ENCODE results near the gene ADORA2A. TPM values are rescaled to one million over a fixed set of nuclear protein-coding genes. Genes with fewer than 3 reads are reported as not detected.

The ADORA2A gene
- total RNA-seq, 1 experiment from 2014 or later, result 2.9 TPM

DNA sequence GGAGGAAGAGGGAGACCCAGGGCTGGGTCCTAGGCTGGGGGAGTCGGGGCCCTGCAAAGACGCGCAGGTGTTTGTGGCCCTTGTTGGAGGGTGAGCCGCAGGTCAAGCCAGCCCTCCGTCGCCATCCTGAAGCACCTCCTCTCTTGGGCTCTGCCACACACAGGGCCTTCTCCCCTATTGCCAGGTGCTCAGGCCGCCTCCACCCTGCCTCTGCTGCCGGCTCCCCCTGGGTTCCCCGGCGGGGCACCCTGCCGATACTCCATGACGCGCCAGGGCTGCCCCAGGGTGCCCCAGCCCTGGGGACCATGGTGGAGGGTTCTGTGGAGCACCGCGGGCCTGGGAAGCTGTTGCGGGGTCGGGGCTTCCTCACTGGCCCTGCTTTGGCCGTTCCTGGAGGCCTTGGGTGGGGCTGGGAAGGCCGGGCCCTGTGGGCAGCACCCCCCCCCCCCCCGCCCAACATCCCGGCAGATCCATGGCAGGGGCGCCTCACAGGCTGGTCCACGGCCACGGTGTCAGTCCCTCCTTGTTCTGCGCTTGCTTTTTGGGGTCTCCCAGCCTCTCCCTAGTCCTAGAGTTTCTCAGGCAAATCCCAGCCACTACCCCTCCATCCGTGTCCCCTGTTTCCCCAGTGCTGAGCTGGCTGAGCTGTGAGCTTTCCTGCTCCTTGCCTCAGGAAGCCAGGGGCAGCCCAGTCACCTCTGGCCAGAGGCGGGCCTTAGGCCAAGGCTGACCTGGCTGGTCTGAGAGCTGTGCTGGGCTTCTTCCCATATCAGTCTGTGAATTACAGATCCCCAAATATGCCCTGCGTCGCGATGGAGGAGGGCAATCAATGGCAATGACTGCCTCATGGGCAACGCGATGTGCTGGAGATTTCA is 2.3 kb upstream of the ADORA2A start:
- H3K36me3 Mint-ChIP-seq (ENCODE audit: insufficient read depth, unreplicated experiment), result peaks cover 20% of the 10 kb centered on the region
- H3K4me3 Mint-ChIP-seq (ENCODE audit: low read depth, unreplicated experiment), result peak overlapping the region; percentile 41
- no peak overlapping the region for H3K27ac Mint-ChIP-seq (ENCODE audit: unreplicated experiment)
- no TSS peak for BruUV-seq (replicated peaks)
- H3K4me1 Mint-ChIP-seq (ENCODE audit: low read depth, unreplicated experiment), result no peaks in the 10 kb centered on the region
- intact Hi-C loops (cut with micrococcal nuclease; ENCODE audit: unreplicated experiment), result no loop called here
- TF ChIP-seq, protein P1, sequence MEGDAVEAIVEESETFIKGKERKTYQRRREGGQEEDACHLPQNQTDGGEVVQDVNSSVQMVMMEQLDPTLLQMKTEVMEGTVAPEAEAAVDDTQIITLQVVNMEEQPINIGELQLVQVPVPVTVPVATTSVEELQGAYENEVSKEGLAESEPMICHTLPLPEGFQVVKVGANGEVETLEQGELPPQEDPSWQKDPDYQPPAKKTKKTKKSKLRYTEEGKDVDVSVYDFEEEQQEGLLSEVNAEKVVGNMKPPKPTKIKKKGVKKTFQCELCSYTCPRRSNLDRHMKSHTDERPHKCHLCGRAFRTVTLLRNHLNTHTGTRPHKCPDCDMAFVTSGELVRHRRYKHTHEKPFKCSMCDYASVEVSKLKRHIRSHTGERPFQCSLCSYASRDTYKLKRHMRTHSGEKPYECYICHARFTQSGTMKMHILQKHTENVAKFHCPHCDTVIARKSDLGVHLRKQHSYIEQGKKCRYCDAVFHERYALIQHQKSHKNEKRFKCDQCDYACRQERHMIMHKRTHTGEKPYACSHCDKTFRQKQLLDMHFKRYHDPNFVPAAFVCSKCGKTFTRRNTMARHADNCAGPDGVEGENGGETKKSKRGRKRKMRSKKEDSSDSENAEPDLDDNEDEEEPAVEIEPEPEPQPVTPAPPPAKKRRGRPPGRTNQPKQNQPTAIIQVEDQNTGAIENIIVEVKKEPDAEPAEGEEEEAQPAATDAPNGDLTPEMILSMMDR (IDR thresholded peaks at IDR 0.05; ENCODE audit: unreplicated experiment), result no peak
- H3K9me3 Mint-ChIP-seq (ENCODE audit: low read depth, unreplicated experiment), result no peaks in the 10 kb centered on the region
- peaks cover 59% of the 10 kb centered on the region for H3K27me3 Mint-ChIP-seq (ENCODE audit: unreplicated experiment)
- CTCF ChIA-PET, result interaction anchor here (0.6 kb wide), 2 partner anchors 56 to 94 kb away, joined by 4 to 5 read pairs; no protein-coding TSS in a partner anchor
- no peak for DNase-seq

DNA sequence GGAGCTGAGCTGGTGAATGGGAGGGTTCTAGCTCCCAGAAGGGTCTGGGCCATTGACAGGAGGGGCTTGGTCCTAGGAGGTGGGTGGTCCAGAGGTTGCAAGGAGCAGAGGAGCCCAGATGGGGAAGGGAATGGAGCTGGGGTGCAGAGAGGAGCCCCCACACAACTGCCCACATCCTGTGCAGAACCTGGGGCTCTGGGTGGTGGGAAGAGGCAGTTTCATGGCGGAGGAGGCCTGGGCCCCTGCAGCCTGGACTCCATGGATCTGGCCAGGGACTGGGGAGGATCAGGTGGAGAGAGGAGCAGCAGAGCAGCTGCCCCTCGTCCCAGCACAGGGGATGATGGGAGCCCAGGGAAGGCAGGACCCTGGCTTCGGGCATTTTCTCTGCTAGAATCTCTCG is 963 bp upstream of the ADORA2A start:
- no TSS peak for BruUV-seq (replicated peaks)
- H3K9me3 Mint-ChIP-seq (ENCODE audit: low read depth, unreplicated experiment), result no peaks in the 10 kb centered on the region
- DNase-seq, result no peak
- H3K27ac Mint-ChIP-seq (ENCODE audit: unreplicated experiment), result no peak overlapping the region
- peaks cover 59% of the 10 kb centered on the region for H3K27me3 Mint-ChIP-seq (ENCODE audit: unreplicated experiment)
- H3K4me1 Mint-ChIP-seq (ENCODE audit: low read depth, unreplicated experiment), result no peaks in the 10 kb centered on the region
- CTCF ChIA-PET, result no interaction called here
- TF ChIP-seq, protein P1 (IDR thresholded peaks at IDR 0.05; ENCODE audit: unreplicated experiment), result no peak
- H3K4me3 Mint-ChIP-seq (ENCODE audit: low read depth, unreplicated experiment), result no peak overlapping the region
- peaks cover 15% of the 10 kb centered on the region for H3K36me3 Mint-ChIP-seq (ENCODE audit: insufficient read depth, unreplicated experiment)
- intact Hi-C loops (cut with micrococcal nuclease; ENCODE audit: unreplicated experiment), result no loop called here

DNA sequence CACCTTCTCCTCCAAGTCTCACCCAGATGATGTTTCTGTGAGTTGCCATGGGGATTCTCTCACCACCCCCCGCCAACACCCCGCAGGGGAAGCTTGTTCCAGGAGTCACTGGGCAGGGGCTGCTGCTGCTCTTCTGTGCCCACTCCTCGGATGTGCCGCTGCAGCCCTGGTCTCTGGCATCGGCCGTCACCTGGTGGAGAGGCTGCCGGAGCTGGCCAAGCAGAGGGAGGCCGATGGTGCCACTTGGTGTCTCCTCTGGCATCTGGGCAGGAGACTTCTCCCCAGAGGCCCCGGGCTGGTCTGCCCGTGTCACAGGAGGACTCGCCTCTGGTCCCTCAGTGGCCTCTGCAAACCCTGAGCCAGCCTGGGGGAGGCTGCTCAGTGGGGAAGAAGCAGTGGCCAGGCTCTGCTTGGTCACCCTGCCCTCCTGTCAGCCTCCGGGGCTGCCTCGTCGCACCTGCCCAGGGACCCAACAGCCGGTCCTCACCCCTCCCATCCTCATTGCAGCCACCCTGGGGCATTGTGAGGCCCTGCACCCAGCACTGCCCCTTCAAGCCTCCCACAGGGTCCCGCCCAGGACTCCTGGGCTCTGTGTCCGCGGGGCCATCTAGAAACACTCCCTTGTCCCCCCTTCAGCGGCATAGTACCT is 424 bp upstream of the ADORA2A start:
- TF ChIP-seq, protein P1 (IDR thresholded peaks at IDR 0.05; ENCODE audit: unreplicated experiment), result no peak
- CTCF ChIA-PET, result interaction anchor here (1.0 kb wide), 1 partner anchor 8 kb away, joined by 3 read pairs; no protein-coding TSS in a partner anchor
- intact Hi-C loops (cut with micrococcal nuclease; ENCODE audit: unreplicated experiment), result no loop called here
- no peak for DNase-seq
- peaks cover 15% of the 10 kb centered on the region for H3K36me3 Mint-ChIP-seq (ENCODE audit: insufficient read depth, unreplicated experiment)
- H3K27ac Mint-ChIP-seq (ENCODE audit: unreplicated experiment), result no peak overlapping the region
- no TSS peak for BruUV-seq (replicated peaks)
- no peak overlapping the region for H3K4me3 Mint-ChIP-seq (ENCODE audit: low read depth, unreplicated experiment)
- H3K4me1 Mint-ChIP-seq (ENCODE audit: low read depth, unreplicated experiment), result peaks cover under 1% of the 10 kb centered on the region
- H3K9me3 Mint-ChIP-seq (ENCODE audit: low read depth, unreplicated experiment), result no peaks in the 10 kb centered on the region
- peaks cover 57% of the 10 kb centered on the region for H3K27me3 Mint-ChIP-seq (ENCODE audit: unreplicated experiment)

DNA sequence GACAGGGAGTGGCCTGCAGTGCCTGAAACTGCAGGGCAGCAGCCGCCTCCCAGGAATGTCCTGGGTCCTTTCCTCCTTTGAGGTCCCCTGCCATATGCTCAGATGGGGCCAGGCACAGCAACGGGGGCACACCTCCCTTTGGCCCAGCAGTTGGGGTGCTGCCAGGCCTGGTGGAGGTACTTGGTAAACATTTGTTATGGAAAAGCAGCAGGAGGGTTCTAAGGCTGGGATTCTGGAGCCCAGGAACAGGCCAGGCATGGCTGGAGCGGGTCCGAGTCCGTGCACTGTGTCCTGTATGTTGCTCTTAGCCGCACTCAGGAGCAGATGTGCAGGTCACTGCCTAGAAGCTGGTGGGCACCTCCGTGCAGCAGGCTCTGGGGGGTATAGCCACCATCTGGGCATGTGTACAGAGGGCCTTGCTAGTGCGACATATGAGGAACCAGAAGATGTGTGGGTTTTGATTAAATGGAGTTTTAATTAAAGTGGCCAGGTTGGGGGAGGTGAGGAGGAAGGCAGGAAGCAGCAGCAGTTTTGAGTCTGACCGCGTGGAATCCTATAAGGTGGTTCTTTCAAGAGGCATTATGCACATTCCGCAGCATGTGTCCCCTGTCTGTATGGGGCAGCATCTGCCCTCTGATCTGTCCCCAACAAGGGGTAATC is 1.5 kb downstream of the ADORA2A start:
- no peaks in the 10 kb centered on the region for H3K9me3 Mint-ChIP-seq (ENCODE audit: low read depth, unreplicated experiment)
- peaks cover 45% of the 10 kb centered on the region for H3K27me3 Mint-ChIP-seq (ENCODE audit: unreplicated experiment)
- CTCF ChIA-PET, result no interaction called here
- no TSS peak for BruUV-seq (replicated peaks)
- TF ChIP-seq, protein P1 (IDR thresholded peaks at IDR 0.05; ENCODE audit: unreplicated experiment), result no peak
- peaks cover 14% of the 10 kb centered on the region for H3K4me1 Mint-ChIP-seq (ENCODE audit: low read depth, unreplicated experiment)
- peaks cover 7% of the 10 kb centered on the region for H3K36me3 Mint-ChIP-seq (ENCODE audit: insufficient read depth, unreplicated experiment)
- intact Hi-C loops (cut with micrococcal nuclease; ENCODE audit: unreplicated experiment), result no loop called here
- H3K27ac Mint-ChIP-seq (ENCODE audit: unreplicated experiment), result no peak overlapping the region
- H3K4me3 Mint-ChIP-seq (ENCODE audit: low read depth, unreplicated experiment), result no peak overlapping the region
- DNase-seq, result no peak

All from Calu3 (cell line).